ENCODE data around the gene CRTAC1.

The CRTAC1 gene

GRCh38 chr10:97896756-97897358 lies 133.6 kb downstream of the CRTAC1 start:
- no peak for DNase-seq (ENCODE audit: low read depth)

DNA sequence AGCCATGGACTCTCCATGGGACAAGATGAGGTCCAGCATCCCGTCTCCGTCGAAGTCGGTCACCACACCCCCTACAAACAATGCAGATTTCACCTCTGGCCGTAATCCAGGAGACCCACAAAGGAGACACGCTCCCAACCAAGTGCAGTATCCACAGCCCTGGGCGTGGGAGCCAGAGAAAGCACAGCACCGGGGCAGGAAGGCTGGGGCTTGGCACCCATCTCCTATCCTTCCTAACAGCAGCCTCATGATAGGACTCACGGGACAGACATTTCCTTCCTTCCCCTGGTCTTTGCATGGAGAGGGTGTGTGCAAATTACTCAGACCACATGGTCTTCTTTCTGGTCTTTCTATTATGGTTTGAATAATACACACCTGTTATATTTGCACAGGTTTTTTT lies 134.5 kb downstream of the CRTAC1 start:
- DNase-seq (ENCODE audit: low read depth): no peak

GRCh38 chr10:97895084-97895483 lies 135.3 kb downstream of the CRTAC1 start:
- no peak for DNase-seq (ENCODE audit: low read depth)

- DNase-seq (ENCODE audit: low read depth): no peak
These were observed 136.3 kb downstream of the CRTAC1 start for GRCh38 chr10:97894092-97894491.

GRCh38 chr10:97892939-97893338 lies 137.5 kb downstream of the CRTAC1 start:
- no peak for DNase-seq (ENCODE audit: low read depth)

DNA sequence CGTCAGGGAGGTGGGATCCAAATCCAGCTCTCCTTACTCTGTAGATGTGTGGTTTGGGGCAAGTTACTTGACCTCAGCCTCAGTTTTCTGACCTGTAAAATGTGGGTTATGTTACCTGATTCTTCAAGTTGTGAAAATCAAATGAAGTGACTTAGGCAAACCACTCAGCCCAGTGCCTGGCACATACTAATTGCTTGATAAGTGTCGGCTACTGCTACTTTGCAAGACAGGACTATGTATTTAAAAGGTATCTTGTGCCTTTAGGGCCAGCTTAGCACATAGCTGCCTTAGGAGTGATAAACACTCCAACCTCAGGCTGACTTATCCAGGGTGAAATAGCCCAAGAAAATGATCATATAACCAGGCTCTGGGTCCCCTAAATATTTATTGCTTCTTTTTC lies 137.9 kb downstream of the CRTAC1 start:
- no peak for DNase-seq (ENCODE audit: low read depth)

DNA sequence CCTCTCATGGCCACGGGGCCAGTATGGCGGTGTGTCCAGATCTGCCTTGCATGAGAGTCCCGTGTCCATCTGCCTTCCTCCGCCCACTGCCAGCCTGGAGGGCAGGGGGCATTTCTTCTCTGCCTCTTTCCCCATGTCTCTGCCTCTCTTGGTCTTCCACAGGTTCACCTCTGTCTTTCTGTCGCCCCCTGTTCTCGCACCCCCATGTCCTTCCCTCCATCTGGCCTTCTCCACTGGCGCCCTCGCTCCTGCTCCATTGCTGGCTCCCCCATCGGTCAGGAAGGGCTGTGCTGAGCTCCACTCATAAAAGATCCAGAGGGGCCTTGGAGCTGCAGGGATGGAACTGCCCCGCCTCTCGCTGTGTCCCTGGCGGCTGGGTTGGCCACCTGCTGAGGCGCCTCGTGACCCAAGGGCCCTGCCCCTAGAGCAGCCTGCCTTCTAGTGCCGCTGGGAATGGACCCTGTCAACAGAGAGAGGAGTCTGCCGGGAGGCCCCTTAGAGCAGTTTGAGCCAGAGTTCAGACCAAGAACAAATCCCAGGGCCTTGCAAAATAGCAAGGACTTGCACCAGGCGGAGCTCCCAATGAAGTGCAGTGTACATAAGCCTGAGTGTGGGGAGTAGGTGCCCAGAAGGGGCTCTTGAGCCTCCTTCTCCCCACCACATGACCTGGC lies 138.8 kb downstream of the CRTAC1 start:
- DNase-seq (ENCODE audit: low read depth): no peak

GRCh38 chr10:97889461-97890265 lies 140.8 kb downstream of the CRTAC1 start:
- DNase-seq (ENCODE audit: low read depth): peak; percentile 39

DNA sequence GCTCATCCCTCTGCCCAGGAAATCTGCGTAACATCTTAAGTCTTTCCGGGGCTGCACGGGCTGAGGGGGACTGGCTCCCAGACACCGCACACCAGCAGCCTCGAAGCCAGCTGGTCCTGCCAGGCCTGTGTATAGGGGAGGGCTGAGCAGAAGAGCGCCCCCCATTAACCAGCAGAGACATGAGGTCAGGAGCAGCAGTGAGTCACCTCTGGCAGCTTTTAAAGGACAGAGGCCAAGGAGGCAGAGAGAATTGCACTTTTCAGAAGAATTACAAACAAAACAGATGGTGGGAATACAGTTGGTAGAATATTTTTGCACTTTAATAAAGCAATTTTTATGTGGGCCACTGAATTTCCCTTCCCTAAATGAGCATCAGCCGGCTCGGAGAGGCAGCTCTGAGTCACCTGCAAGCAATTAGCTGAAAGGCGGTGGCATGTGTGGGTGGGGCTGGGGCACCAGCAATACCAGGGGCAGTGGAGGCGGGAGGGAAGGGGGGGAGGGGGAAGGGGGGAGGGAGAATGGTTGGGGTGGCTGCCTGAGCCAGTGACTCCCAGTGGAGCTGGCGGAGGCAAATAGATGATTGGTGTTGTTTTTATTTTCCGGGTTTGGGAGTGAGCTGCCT lies 141.7 kb downstream of the CRTAC1 start:
- peak; percentile 67 for DNase-seq (ENCODE audit: low read depth)

- no peak for DNase-seq (ENCODE audit: low read depth)
These were observed 142.3 kb downstream of the CRTAC1 start for GRCh38 chr10:97888134-97888533.

DNA sequence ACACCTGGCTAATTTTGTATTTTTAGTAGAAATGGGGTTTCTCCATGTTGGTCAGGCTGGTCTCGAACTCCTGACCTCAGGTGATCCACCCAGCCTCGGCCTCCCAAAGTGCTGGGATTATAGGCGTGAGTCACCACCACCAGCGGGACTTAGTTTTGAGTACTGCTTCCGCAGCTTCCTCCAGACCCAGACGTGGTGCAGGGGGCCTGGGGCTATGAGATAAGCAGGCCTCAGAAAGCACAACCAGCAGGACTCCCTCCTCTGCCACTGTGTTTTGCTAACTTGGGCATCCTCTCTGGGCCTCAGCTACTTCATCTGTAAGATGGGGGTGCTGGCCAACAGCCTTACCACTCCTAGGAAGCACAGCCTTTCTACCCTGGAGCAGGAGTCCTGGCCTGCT lies 143.0 kb downstream of the CRTAC1 start:
- DNase-seq (ENCODE audit: low read depth): no peak

DNA sequence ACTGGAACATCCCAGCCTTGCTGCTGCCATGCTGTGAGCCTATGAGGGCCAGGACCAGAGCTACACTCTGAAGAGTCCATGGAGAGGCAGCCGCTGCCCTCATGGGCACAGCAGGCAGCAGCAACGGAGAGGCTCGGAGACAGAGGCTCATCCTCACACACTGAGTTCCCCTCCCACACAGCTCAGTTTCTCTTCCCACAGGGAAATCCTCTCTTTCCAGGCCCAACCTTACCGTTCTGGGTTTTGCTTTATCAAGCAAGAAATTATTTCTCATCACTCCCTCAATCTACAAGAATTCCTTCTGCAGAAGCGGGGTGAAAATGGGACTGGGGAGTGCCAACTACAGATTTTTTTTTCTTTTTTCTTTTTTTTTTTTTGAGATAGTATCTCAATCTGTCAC lies 144.1 kb downstream of the CRTAC1 start:
- DNase-seq (ENCODE audit: low read depth): no peak

DNA sequence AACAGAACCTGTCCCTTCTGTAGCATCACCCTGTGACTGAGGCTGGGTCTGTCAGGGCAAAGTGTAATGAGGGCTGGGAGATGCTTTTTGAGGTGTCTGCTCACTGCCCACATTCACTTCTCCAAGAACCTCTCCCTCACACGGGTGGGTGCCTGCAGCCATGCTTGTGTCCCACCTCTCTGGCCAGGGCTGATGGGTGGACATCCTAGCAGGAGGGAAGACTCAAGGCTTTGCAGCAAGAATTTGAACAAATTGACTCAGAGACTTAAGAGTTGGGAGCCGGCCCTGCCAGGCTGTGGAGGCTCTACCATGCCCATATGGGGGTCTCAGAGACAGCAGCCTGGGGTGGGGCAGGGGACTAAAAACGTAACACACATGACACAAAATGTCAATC lies 147.3 kb downstream of the CRTAC1 start:
- no peak for DNase-seq (ENCODE audit: low read depth)

DNA sequence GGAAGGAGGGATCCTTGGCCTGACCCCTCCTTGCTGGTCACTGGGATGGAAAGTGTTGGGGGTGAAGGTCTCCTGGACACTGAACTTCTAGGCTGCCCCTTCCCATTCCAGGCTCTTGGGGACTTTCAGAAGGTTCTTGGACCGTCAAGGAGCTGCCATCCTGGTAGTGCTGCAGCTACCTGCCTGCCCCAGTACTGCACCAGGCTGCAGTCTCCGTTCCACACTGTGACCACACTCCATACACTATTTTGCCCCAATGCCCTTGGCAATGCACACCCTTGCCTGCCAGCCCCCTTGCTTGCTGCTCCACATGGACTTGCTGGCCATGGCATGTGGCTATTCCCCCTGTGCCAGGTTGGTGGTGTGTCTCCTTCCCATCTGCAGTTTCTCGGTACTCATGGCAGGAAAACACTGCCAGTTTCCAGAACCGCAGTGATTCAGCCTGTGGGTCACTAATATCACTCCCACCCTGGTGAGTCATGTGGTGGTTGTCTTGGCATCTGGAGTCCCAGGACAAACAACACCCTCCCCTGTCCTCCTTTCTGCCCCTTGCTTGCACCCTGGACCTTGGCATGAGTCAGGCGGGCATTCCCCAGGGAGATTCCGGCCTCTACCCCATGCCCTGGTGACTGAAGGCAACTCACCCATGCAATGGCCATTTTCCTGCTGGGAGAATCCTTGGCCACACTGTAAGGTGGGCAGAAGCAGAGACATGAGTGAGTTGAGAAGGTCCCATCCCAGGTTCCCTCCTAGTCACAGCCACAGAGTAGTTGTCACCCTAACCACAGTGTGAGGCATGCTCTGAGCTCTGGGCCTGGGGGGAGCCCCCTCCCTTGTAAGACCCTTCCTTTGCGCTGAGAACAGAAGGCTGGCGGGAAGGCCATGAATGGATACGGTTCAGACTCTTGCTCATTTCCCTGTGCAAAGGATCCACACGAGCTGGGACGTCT lies 148.0 kb downstream of the CRTAC1 start:
- DNase-seq (ENCODE audit: low read depth): peak; percentile 97

- DNase-seq (ENCODE audit: low read depth): no peak
These were observed 150.3 kb downstream of the CRTAC1 start for GRCh38 chr10:97880109-97880508.

- DNase-seq (ENCODE audit: low read depth): no peak
These were observed 151.2 kb downstream of the CRTAC1 start for GRCh38 chr10:97879241-97879640.

GRCh38 chr10:97876402-97876801 lies 154.0 kb downstream of the CRTAC1 start:
- no peak for DNase-seq (ENCODE audit: low read depth)

DNA sequence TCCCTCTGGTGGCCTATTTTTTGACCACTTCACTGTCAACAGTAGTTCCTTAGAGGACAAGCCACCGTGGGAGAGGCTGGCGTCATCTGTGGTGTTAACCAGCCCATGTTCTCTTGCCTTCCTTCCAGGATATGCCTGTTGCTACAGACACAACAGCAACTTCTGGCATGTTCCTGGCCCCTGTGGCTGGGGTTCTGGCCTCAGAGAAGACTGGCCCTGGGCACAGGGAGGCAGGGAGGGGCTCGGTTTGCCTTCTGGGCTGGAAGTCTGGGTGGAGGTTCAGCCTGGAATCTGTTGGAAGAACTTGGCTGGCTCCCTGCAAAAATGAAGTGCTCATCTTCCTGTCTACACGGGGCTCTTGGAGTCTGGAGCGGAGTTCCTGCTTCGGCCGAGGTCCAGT lies 155.0 kb downstream of the CRTAC1 start:
- no peak for DNase-seq (ENCODE audit: low read depth)

DNA sequence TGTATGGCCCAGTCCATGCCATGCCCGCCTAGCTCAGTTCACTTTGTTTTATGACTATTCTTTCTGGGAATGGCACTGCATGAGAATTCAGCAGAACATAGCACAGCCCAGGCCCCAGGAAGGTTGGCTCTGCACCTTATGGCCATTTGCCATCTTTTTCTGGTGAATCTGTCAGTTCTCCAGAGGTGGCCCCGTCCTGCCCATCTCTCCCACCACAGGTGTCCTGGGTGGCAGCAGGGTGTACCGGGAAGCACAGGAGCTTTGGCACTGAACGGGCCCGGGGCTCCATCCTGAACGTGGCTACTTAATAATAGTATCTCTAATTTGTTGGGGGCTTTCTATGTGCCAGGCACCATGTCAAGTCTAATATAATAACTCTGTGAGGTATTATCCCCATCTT lies 156.1 kb downstream of the CRTAC1 start:
- no peak for DNase-seq (ENCODE audit: low read depth)

DNA sequence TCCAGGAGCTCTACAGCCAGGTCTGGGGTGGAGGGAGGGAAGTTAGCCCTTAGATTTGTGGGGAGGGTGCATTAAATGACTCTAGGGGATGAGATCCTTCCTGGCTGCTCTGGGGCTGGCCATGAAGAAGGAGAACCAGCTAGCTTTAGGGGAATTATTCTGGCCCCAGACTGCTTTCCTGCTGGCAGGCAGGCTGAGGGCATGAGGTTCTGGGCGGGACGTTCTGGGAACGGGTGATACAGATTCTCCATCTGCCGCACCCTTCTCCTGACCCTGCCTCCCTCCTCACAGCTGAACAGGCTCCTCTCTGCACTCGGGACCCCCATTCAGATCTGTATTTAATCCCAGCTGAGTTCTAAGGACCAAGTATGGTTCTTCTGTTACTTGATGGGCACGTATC lies 156.9 kb downstream of the CRTAC1 start:
- no peak for DNase-seq (ENCODE audit: low read depth)

DNA sequence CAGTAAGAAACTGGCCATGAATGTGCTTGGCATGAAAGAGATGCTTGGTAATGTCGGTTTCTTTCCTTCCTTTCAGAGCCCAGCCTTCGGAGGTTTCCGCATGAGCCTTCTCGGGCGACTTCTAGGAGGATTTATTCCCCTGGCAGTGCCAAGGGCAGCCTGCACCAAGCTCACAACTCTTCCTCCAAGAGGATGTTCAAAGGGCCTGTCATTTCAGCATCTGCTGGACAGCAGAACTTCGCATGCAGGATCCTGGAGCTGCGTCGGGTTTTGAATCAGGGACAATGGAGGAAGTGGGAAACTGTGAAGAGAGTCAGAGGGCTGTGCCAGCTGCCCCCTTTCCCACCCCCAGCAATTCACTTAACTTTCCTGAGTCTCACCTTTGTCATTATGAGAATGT lies 159.4 kb downstream of the CRTAC1 start:
- DNase-seq (ENCODE audit: low read depth): no peak

Measured in stromal cell of bone marrow (primary cell).